HCT116 (cell line): ENCODE results near the gene GLYR1.

Source experiments
- ATF3 ChIP-seq: IDR thresholded peaks from 2 replicates; pipeline ENCODE4 v1.6.1; 2012
- CEBPB ChIP-seq: IDR thresholded peaks from 2 replicates; pipeline ENCODE4 v1.6.1; 2012; ENCODE audit warnings: low read depth
- CTCF ChIP-seq, 3 experiments: fragments of 200-600 bp in 1 of 3; sonication (generic) in 1 of 3; IDR thresholded peaks in 2 of 3; conservative IDR thresholded peaks in 1 of 3; 2 replicates each; pipeline ENCODE4 v1.5.1; 2012 to 2017; ENCODE audit warnings: low read depth in 2 of 3, low read length in 2 of 3, antibody characterized with exemption in 1 of 3, borderline replicate concordance in 1 of 3, control low read depth in 1 of 3, mild to moderate bottlenecking in 1 of 3, mixed read lengths in 1 of 3, mixed run types in 1 of 3, moderate library complexity in 1 of 3; ENCODE audit not compliant: insufficient read depth in 1 of 3
- EGR1 ChIP-seq: IDR thresholded peaks from 2 replicates; pipeline ENCODE4 v1.6.1; 2012; ENCODE audit warnings: low read depth
- EZH2 ChIP-seq: fragments of 200-600 bp; sonication (generic); IDR thresholded peaks from 2 replicates; pipeline ENCODE4 v1.6.1; 2017; ENCODE audit warnings: antibody characterized with exemption, mixed run types
- MAX ChIP-seq: IDR thresholded peaks from 2 replicates; pipeline ENCODE4 v1.6.1; 2012
- POLR2A ChIP-seq: IDR thresholded peaks from 2 replicates; pipeline ENCODE4 v1.7.0; 2011; ENCODE audit warnings: borderline replicate concordance; ENCODE audit not compliant: insufficient read depth, insufficient read length; ENCODE audit errors: extremely low read depth
- POLR2AphosphoS5 ChIP-seq: IDR thresholded peaks from 2 replicates; pipeline ENCODE4 v1.6.1; 2011; ENCODE audit warnings: mild to moderate bottlenecking, low read depth, low read length, moderate library complexity
- SIN3A ChIP-seq: IDR thresholded peaks from 2 replicates; pipeline ENCODE4 v1.6.1; 2012; ENCODE audit warnings: low read depth
- SP1 ChIP-seq: IDR thresholded peaks from 2 replicates; pipeline ENCODE4 v1.6.1; 2012; ENCODE audit warnings: low read depth
- SRF ChIP-seq: IDR thresholded peaks from 2 replicates; pipeline ENCODE4 v1.6.1; 2012; ENCODE audit warnings: low read depth
- YY1 ChIP-seq: IDR thresholded peaks from 2 replicates; pipeline ENCODE4 v1.6.1; 2011; ENCODE audit warnings: low read length, low read depth, moderate library complexity, mild to moderate bottlenecking; ENCODE audit not compliant: insufficient replicate concordance; ENCODE audit errors: extremely low read depth
- ZBTB33 ChIP-seq: IDR thresholded peaks from 2 replicates; pipeline ENCODE4 v1.6.1; 2011; ENCODE audit warnings: mild to moderate bottlenecking, low read length, moderate library complexity; ENCODE audit not compliant: insufficient replicate concordance; ENCODE audit errors: extremely low read depth

DNA sequence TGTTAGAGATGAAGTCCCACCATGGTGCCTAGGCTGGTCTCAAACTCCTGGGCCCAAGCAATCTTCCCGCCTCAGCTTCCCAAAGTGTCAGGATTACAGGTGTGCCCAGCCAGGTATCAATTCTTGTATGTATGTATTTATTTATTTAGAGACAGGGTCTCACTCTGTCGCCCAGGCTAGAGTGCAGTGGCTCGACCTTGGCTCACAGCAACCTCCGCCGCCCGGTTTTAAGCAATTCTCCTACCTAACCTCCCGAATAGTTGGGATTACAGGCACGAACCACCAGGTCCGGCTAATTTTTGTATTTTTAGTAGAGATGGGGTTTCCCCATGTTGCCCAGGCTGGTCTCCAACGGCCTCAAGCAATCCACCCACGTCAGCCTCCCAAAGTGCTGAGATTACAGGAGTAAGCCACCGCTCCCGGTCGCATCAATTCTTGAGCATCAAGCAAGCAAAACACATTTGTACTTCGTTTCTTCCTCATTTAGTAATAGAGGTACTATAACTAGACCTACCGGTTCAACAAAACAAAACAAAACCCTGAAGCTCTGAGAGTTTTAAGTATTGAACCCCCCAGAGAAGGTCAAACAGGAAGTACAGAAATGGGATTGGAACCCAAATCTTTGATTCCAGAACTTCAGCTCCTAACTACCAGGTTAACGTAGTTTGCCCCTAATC, 79.1 kb downstream of the GLYR1 start:
- TF ChIP-seq EZH2 (no peak), CEBPB (no peak), POLR2AphosphoS5 (no peak), CTCF (IDR thresholded peaks at IDR 0.05 in 2 of 3, conservative IDR thresholded peaks at IDR 0.05 in 1 of 3; ENCODE audit: borderline replicate concordance in 1 of 3, insufficient read depth in 1 of 3, low read depth in 2 of 3, low read length in 2 of 3) (no peak), MAX (no peak), SIN3A (no peak), EGR1 (no peak), SRF (no peak), POLR2A (no peak), ATF3 (no peak), SP1 (no peak), YY1 (no peak), ZBTB33 (no peak)
